Measurements from ENCODE around the gene PNKP. TPM values are rescaled to one million over a fixed set of nuclear protein-coding genes. Genes with fewer than 3 reads are reported as not detected.

Gene PNKP
- total RNA-seq, 1 experiment from 2014 or later: 90.3 TPM

DNA sequence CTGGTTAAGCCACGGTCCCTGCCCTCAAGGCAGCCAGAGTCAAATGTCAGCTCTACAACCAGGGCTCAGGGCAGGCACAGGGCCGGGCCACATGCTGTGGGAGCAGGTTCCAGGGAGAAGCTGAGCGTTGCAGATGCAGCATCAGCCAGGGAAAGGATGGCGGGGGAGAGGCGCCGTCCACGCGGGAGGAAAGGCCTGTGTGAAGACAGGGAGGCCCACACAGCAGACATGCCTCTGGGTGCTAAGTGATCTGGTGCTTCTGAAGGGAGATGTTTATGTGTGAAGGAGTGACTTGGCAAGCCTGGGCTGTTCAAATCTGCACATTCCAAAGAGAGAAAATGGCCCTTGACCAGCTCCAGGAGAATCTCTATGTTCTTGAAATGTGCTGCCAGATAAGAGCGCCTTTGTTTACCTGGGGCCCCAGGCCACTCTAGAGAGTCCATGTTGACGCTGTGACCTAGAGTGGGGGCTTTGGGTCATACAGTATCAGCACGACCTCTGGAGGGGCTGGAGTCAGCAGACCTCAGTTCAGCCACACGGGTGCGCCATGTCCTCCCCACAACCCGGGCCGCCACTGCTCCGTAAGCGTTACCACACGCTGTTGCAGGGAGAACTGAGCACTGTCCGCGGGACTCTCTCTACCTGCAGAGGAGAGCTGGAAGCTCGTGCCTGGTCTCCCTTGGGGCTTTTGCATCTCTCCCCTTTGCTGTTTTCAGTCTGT, 45.7 kb upstream of the PNKP start:
- no peaks in the 10 kb centered on the region for H3K27me3 Mint-ChIP-seq (ENCODE audit: insufficient read depth, unreplicated experiment)
- H3K9me3 Mint-ChIP-seq (ENCODE audit: unreplicated experiment): no peaks in the 10 kb centered on the region
- ChIA-PET CTCF (interaction anchor here (0.6 kb wide), 1 partner anchor 11 kb away, joined by 3 read pairs; no protein-coding TSS in a partner anchor), POLR2A (no interaction called here)
- H3K36me3 Mint-ChIP-seq (ENCODE audit: insufficient read depth, unreplicated experiment): peaks cover 58% of the 10 kb centered on the region
- peaks cover 9% of the 10 kb centered on the region for H3K4me1 Mint-ChIP-seq (ENCODE audit: insufficient read depth, unreplicated experiment)
- no peak overlapping the region for H3K27ac Mint-ChIP-seq (ENCODE audit: low read depth, unreplicated experiment)
- TF ChIP-seq, protein P1, sequence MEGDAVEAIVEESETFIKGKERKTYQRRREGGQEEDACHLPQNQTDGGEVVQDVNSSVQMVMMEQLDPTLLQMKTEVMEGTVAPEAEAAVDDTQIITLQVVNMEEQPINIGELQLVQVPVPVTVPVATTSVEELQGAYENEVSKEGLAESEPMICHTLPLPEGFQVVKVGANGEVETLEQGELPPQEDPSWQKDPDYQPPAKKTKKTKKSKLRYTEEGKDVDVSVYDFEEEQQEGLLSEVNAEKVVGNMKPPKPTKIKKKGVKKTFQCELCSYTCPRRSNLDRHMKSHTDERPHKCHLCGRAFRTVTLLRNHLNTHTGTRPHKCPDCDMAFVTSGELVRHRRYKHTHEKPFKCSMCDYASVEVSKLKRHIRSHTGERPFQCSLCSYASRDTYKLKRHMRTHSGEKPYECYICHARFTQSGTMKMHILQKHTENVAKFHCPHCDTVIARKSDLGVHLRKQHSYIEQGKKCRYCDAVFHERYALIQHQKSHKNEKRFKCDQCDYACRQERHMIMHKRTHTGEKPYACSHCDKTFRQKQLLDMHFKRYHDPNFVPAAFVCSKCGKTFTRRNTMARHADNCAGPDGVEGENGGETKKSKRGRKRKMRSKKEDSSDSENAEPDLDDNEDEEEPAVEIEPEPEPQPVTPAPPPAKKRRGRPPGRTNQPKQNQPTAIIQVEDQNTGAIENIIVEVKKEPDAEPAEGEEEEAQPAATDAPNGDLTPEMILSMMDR (IDR thresholded peaks at IDR 0.05; ENCODE audit: unreplicated experiment): no peak
- no TSS peak for BruUV-seq (replicated peaks)
- intact Hi-C loops (cut with micrococcal nuclease): no loop called here
- H3K4me3 Mint-ChIP-seq (ENCODE audit: unreplicated experiment): no peak overlapping the region
- DNase-seq (ENCODE audit: unreplicated experiment): no peak

DNA sequence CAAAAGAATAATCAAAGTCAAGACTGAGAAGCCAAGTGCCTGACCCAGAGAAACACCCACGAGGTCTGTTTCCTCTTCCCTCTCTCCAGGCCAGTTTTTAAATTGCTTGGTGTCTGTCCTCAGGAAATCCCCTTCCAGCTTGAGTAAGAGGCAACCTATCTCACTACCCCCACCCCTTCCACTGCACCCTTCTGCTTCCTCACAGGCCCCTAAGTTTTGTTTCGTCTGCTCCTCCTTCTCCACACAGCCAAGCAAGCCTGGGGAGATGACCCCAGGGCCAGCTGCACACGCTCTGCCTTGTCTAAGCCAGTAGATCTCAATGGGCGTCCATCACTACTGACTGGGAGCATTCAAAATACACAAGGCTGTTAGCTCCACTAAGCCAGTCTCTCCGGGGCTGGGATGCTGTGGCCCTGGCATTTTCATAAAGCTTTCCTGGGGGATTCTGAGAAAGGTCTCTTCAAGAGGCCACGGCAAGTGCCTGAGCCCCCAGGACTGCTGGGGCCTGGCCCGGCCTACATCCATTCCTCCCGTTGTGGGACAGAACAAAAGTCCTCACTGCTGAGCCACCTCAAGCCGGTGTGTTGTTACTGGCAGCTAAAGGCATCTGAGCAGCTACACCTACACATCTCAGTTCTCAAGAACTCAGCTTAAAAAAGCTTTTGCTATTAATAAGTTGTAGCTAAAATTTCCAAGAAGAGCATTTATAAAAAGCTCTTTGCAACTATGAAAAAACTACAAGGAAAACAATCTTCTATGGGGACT, 44.2 kb upstream of the PNKP start:
- H3K4me1 Mint-ChIP-seq (ENCODE audit: insufficient read depth, unreplicated experiment): peaks cover 9% of the 10 kb centered on the region
- ChIA-PET POLR2A (no interaction called here), CTCF (interaction anchor here (1.0 kb wide), 1 partner anchor 9 kb away, joined by 3 read pairs; no protein-coding TSS in a partner anchor)
- peak overlapping the region; percentile 61 for H3K27ac Mint-ChIP-seq (ENCODE audit: low read depth, unreplicated experiment)
- intact Hi-C loops (cut with micrococcal nuclease): no loop called here
- no peaks in the 10 kb centered on the region for H3K9me3 Mint-ChIP-seq (ENCODE audit: unreplicated experiment)
- H3K4me3 Mint-ChIP-seq (ENCODE audit: unreplicated experiment): no peak overlapping the region
- no TSS peak for BruUV-seq (replicated peaks)
- no peaks in the 10 kb centered on the region for H3K27me3 Mint-ChIP-seq (ENCODE audit: insufficient read depth, unreplicated experiment)
- peaks cover 60% of the 10 kb centered on the region for H3K36me3 Mint-ChIP-seq (ENCODE audit: insufficient read depth, unreplicated experiment)
- no peak for DNase-seq (ENCODE audit: unreplicated experiment)
- TF ChIP-seq, protein P1 (IDR thresholded peaks at IDR 0.05; ENCODE audit: unreplicated experiment): no peak

DNA sequence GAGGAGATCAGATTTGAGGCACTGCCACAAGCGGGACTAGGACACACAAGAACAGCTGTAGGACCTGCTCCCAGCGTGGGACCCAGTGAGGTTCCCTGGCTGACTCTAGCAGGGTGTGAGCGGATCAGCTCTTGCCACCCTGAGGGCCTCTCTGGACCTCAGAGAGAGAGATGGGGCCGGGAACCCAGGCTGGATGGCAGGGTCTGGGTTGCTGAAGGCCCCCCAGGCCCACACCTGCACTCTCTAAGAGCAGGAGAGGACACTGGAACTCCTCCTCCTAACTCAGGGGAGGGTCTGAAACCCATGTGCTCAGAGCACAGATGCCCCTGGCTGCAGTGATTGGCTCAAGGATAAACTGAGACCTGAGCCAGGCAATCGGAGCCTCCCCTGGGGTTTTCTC, 42.8 kb upstream of the PNKP start:
- BruUV-seq (replicated peaks): no TSS peak
- Mint-ChIP-seq H3K4me1 (ENCODE audit: insufficient read depth, unreplicated experiment) (peaks cover 9% of the 10 kb centered on the region), H3K27me3 (ENCODE audit: insufficient read depth, unreplicated experiment) (no peaks in the 10 kb centered on the region), H3K9me3 (ENCODE audit: unreplicated experiment) (no peaks in the 10 kb centered on the region), H3K27ac (ENCODE audit: low read depth, unreplicated experiment) (no peak overlapping the region), H3K4me3 (ENCODE audit: unreplicated experiment) (no peak overlapping the region), H3K36me3 (ENCODE audit: insufficient read depth, unreplicated experiment) (peaks cover 49% of the 10 kb centered on the region)
- intact Hi-C loops (cut with micrococcal nuclease): no loop called here
- TF ChIP-seq, protein P1 (IDR thresholded peaks at IDR 0.05; ENCODE audit: unreplicated experiment): no peak
- CTCF ChIA-PET: no interaction called here
- no peak for DNase-seq (ENCODE audit: unreplicated experiment)
- POLR2A ChIA-PET: no interaction called here
